HG03060 (cell line): ENCODE data around the gene PUM2.
"Not testable (repeated sequence)": the region's sequence is repeated elsewhere in the genome, so short reads cannot be mapped to it uniquely, and the experiment has no call there.

Experiments
- ATAC-seq: cut with Tn5 transposase; IDR thresholded peaks from one replicate; pipeline ENCODE4 v1.9.1; 2021; ENCODE audit warnings: low read depth, moderate number of reproducible peaks; ENCODE audit not compliant: unreplicated experiment

The PUM2 gene

GRCh38 chr2:20300656-20301055 is 50.0 kb downstream of the PUM2 start:
- ATAC-seq: no peak

- no peak for ATAC-seq
Measured at GRCh38 chr2:20299113-20299512, 51.5 kb downstream of the PUM2 start.

DNA sequence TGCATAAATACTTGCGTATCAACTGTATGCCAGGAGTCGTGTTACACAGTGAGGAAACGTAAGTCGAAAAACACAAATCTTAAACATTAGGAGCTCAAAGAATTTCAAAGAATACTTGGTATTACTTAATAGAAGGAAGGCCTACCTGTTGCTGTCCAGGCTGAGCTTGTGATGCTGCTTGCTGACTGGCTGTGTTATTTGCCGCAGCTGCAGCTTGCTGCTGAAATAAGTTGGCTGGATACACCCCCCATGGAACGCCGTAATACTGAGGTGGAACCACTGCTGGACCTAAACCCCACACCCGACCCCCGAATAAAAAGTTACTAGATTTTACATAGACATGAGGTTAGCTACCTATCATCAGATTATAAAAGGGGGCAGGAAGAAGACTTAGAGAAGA is 56.4 kb downstream of the PUM2 start:
- ATAC-seq: no peak

DNA sequence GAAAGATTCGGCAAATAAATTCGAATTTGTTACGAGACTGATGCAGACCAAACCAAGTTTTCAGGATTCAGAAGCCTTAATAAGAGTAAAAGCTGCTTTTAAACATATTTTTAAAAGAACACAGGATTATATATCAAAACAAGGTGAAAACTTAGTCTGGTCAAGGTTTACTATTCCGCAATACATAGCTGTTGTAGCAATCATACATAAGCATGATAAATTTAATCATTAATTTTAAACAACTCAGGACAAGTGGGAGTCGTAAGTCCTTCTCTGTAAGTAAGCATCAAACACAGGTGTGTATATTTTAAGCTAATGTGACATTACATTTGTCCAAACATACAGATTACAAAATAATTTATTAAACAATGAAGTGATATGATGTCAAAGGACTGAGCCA is 57.7 kb downstream of the PUM2 start:
- no peak for ATAC-seq

- ATAC-seq: no peak
Measured at GRCh38 chr2:20291846-20292408, 58.7 kb downstream of the PUM2 start.

DNA sequence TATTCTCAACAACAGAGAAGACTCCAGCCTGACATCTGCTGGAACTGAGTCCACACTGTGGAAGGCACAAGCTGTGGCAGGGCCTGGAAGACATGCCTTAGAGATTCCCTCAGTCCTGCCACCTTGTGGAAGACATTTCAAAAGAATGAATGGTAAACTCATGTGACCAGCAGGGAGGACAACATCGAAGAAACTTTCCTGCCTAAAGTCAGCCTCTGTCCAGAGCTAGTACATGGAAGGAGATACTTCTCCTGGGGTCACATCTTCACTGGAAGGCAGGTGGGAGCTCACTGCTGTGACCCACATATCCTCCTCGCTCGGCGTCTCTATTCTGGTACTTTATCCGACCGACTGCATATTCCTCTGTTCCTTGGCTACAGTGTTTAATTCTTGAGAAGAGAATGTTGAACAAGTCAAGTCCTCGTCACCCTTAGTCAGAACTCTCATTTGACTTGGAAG is 59.5 kb downstream of the PUM2 start:
- no peak for ATAC-seq

GRCh38 chr2:20288642-20289340 is 61.9 kb downstream of the PUM2 start:
- ATAC-seq: no peak

- ATAC-seq: no peak
Measured at GRCh38 chr2:20282916-20283592, 67.6 kb downstream of the PUM2 start.

DNA sequence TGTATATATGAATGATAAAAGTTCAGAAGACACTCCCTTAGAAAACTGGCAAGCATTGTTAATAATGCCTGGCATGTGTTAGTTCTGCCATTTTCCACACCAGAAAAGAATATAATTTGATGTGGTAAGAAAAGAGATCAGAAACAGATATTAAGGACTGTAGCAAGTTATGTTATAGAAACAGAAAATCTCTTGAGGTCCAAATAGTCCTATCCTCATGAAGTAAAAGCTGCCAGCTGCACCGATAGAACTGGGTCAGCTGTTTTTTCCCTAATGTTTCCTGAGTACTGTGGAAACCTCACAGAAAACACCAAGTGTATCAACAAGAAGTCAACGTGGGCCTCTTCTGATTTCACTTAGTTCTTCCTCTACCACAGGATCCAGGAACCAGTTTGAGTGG is 68.8 kb downstream of the PUM2 start:
- no peak for ATAC-seq

DNA sequence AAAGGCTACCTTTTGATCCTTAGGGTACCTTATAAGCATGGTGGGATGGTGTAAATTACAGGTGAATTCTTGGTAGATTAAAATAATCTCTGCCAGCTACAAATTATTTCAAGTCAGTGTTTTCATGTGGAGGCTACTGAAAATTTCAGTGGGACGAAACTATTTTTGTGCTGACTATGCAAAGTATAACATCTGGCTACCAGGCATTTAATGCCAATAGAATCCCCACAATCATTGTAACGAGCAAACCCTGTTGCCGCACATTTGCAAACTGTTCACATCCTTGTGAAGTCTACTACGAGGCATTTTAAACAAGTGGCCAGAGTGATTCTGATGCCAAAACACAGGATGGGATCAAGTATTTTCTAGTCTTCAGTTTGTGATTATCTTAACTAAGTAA is 77.6 kb downstream of the PUM2 start:
- no peak for ATAC-seq

DNA sequence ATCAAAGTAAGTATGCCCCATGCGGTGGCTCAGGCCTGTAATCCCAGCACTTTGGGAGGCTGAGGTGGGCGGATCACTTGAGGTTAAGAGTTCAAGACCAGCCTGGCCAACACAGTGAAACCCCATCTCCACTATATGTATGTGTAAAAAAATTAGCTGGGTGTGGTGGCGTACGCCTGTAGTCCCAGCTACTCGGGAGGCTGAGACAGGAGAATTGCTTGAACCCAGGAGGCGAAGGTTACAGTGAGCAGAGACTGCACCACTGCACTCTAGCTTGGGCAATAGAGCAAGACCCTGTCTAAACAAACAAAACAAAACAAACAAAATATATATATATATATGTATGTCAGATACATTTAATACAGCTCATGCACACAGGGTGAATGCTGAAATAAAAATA is 82.3 kb downstream of the PUM2 start:
- not testable (repeated sequence) for ATAC-seq

GRCh38 chr2:20267529-20267928 is 83.1 kb downstream of the PUM2 start:
- no peak for ATAC-seq

DNA sequence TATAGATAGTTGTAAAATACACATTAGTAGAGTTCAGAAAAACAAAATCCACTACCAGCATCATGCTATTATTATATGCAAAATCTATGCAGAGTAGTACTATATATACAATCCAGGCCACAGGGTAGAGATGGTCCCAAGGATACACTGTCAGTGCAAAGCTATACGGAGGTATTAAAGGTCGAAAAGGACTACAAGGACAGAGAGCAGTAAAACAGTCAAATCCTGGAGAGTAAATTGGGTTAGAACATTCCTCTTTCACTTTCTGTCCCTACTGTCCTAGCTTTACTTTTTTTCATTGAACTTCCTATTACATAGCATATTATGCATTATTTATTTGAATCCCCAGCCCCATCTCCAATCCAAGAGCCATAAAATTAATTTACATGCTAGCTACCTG is 86.0 kb downstream of the PUM2 start:
- ATAC-seq: no peak

- no peak for ATAC-seq
Measured at GRCh38 chr2:20257411-20257810, 93.2 kb downstream of the PUM2 start.

DNA sequence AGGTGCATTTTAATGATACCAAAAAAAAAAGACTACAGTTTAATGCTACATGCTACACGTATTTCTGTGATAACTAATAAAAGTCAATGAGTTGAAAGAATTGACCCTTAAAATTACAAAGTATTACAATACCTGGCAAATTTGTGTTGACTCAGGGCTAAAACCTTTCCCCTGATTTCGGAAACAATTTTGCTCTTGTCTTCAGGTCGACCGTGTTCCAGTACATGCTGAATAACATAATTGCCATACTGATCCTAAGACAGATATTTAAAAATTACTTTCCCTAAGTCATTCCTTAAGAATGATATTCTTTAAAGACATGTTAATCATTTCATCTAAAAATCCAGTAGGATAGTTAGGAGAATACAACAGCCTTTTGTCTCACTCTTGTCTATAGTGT is 95.9 kb downstream of the PUM2 start:
- no peak for ATAC-seq

- no peak for ATAC-seq
Measured at GRCh38 chr2:20250436-20250835, 100.2 kb downstream of the PUM2 start.

- ATAC-seq: no peak
Measured at GRCh38 chr2:20249170-20249569, 101.5 kb downstream of the PUM2 start.

DNA sequence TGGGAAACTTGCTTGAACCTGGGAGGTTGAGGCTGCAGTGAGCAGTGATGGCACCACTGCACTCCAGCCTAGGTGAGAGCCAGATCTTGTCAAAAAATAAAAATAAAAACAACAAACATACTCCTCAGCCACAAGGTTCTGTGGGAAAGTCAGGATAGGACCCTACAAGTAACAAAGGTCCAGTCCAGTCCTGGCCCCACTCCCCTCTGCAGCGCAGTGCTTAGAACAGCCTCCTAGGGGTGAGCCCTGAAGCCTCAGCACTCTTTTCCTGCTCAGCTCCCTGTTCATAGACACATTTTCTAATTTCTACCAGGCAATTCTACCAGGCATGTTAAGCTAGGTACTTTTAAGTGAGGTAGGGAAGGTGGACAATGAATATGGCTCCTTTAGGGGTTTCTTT is 103.6 kb downstream of the PUM2 start:
- no peak for ATAC-seq

DNA sequence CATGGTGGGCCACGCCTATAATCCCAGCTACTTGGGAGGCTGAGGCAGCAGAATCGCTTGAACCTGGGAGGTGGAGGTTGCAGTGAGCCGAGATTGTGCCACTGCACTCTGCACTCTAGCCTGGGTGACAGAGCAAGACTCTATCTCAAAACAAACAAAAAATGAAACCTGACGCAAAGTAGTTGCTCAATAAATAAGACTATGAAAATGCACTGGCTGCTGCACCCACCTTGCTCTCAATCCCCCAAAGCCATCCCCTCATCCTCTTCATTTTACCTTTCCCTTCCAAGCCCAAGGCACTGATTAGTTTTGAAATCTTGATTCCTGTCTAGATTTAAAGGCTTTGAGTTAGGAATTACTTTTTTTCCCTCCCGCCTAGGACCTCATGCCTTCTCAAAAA is 107.0 kb downstream of the PUM2 start:
- ATAC-seq: not testable (repeated sequence)

- ATAC-seq: no peak
Measured at GRCh38 chr2:20242727-20243377, 107.8 kb downstream of the PUM2 start.

- no peak for ATAC-seq
Measured at GRCh38 chr2:20241973-20242726, 108.5 kb downstream of the PUM2 start.
